ENCODE data around the gene VCPKMT. TPM values are rescaled to one million over a fixed set of nuclear protein-coding genes. Genes with fewer than 3 reads are reported as not detected.
"Not testable (repeated sequence)": the region's sequence is repeated elsewhere in the genome, so short reads cannot be mapped to it uniquely, and the experiment has no call there.

Gene VCPKMT
- polyA plus RNA-seq, 1 donor from 2014 or later = 36.4 TPM

GRCh38 chr14:50082784-50083466, 33.4 kb downstream of the VCPKMT start:
- Histone ChIP-seq H2AFZ (ENCODE audit: low read depth, low read length) (no peak overlapping the region), H3K36me3 (ENCODE audit: insufficient read depth, low read length) (no peaks in the 10 kb centered on the region), H3K4me3 (ENCODE audit: low read length) (no peak overlapping the region), H3K79me2 (replicated peaks; ENCODE audit: insufficient read depth, low read length) (no peaks in the 10 kb centered on the region), H4K20me1 (ENCODE audit: insufficient read depth) (no peaks in the 10 kb centered on the region), H3K27me3 (ENCODE audit: insufficient read depth, low read depth, low read length) (no peaks in the 10 kb centered on the region), H3K27ac (ENCODE audit: low read length) (no peak overlapping the region), H3F3A (ENCODE audit: insufficient read depth, low read length, poor library complexity, severe bottlenecking) (no peaks in the 10 kb centered on the region), H3K9me3 (ENCODE audit: low read length) (no peaks in the 10 kb centered on the region), H3K9ac (ENCODE audit: low read length) (no peak overlapping the region), H3K9me2 (ENCODE audit: insufficient read depth, low read length) (no peaks in the 10 kb centered on the region), H3K4me2 (ENCODE audit: low read length) (no peak overlapping the region)
- TF ChIP-seq CTCF (IDR thresholded peaks at IDR 0.05; ENCODE audit: poor library complexity, severe bottlenecking) (no peak), POLR2AphosphoS5 (IDR thresholded peaks at IDR 0.05) (no peak), TAF1 (IDR thresholded peaks at IDR 0.05; ENCODE audit: low read depth) (no peak), RAD21 (conservative IDR thresholded peaks at IDR 0.05) (no peak), EZH2 (IDR thresholded peaks at IDR 0.05; ENCODE audit: borderline replicate concordance, insufficient read depth, low read length, poor library complexity, severe bottlenecking) (no peak), MXI1 (conservative IDR thresholded peaks at IDR 0.05; ENCODE audit: poor library complexity, severe bottlenecking) (no peak)

GRCh38 chr14:50082308-50082742, 34.0 kb downstream of the VCPKMT start:
- TF ChIP-seq CTCF (IDR thresholded peaks at IDR 0.05; ENCODE audit: poor library complexity, severe bottlenecking) = no peak
- TF ChIP-seq REST (IDR thresholded peaks at IDR 0.05; ENCODE audit: borderline replicate concordance) = no peak
- TF ChIP-seq POLR2AphosphoS5 (IDR thresholded peaks at IDR 0.05) = no peak
- no peak for TF ChIP-seq MXI1 (conservative IDR thresholded peaks at IDR 0.05; ENCODE audit: poor library complexity, severe bottlenecking)
- no peak for TF ChIP-seq EP300 (conservative IDR thresholded peaks at IDR 0.05; ENCODE audit: poor library complexity, severe bottlenecking)
- TF ChIP-seq RAD21 (conservative IDR thresholded peaks at IDR 0.05) = no peak
- no peak for TF ChIP-seq SMC3 (conservative IDR thresholded peaks at IDR 0.05; ENCODE audit: poor library complexity)
- TF ChIP-seq EZH2 (IDR thresholded peaks at IDR 0.05; ENCODE audit: borderline replicate concordance, insufficient read depth, low read length, poor library complexity, severe bottlenecking) = no peak
- H3K9me3 ChIP-seq (ENCODE audit: low read length) = no peaks in the 10 kb centered on the region
- no peak overlapping the region for H3K4me3 ChIP-seq (ENCODE audit: low read length)
- H4K20me1 ChIP-seq (ENCODE audit: insufficient read depth) = no peaks in the 10 kb centered on the region
- no peaks in the 10 kb centered on the region for H3K79me2 ChIP-seq (replicated peaks; ENCODE audit: insufficient read depth, low read length)
- H3K4me2 ChIP-seq (ENCODE audit: low read length) = no peak overlapping the region
- no peaks in the 10 kb centered on the region for H3K9me2 ChIP-seq (ENCODE audit: insufficient read depth, low read length)
- no peaks in the 10 kb centered on the region for H3K27me3 ChIP-seq (ENCODE audit: insufficient read depth, low read depth, low read length)
- H3K27ac ChIP-seq (ENCODE audit: low read length) = no peak overlapping the region
- H3F3A ChIP-seq (ENCODE audit: insufficient read depth, low read length, poor library complexity, severe bottlenecking) = no peaks in the 10 kb centered on the region
- no peaks in the 10 kb centered on the region for H3K36me3 ChIP-seq (ENCODE audit: insufficient read depth, low read length)
- no peak overlapping the region for H3K9ac ChIP-seq (ENCODE audit: low read length)
- no peak overlapping the region for H2AFZ ChIP-seq (ENCODE audit: low read depth, low read length)

- H3K4me2 ChIP-seq (ENCODE audit: low read length); H2AFZ ChIP-seq (ENCODE audit: low read depth, low read length); H3K9ac ChIP-seq (ENCODE audit: low read length); H3K9me3 ChIP-seq (ENCODE audit: low read length); H3K4me3 ChIP-seq (ENCODE audit: low read length); H3K27ac ChIP-seq (ENCODE audit: low read length); H3K9me2 ChIP-seq (ENCODE audit: insufficient read depth, low read length); H3F3A ChIP-seq (ENCODE audit: insufficient read depth, low read length, poor library complexity, severe bottlenecking); H3K79me2 ChIP-seq (replicated peaks; ENCODE audit: insufficient read depth, low read length); H3K27me3 ChIP-seq (ENCODE audit: insufficient read depth, low read depth, low read length); H4K20me1 ChIP-seq (ENCODE audit: insufficient read depth); H3K36me3 ChIP-seq (ENCODE audit: insufficient read depth, low read length): not testable (repeated sequence)
These were observed 37.3 kb downstream of the VCPKMT start for GRCh38 chr14:50079103-50079502.

GRCh38 chr14:50073663-50074062, 42.7 kb downstream of the VCPKMT start:
- H3F3A ChIP-seq (ENCODE audit: insufficient read depth, low read length, poor library complexity, severe bottlenecking); H3K27me3 ChIP-seq (ENCODE audit: insufficient read depth, low read depth, low read length); H3K27ac ChIP-seq (ENCODE audit: low read length); H3K9me2 ChIP-seq (ENCODE audit: insufficient read depth, low read length); H4K20me1 ChIP-seq (ENCODE audit: insufficient read depth); H3K4me3 ChIP-seq (ENCODE audit: low read length); H3K9me3 ChIP-seq (ENCODE audit: low read length); H3K79me2 ChIP-seq (replicated peaks; ENCODE audit: insufficient read depth, low read length); H3K36me3 ChIP-seq (ENCODE audit: insufficient read depth, low read length); H2AFZ ChIP-seq (ENCODE audit: low read depth, low read length); H3K9ac ChIP-seq (ENCODE audit: low read length); H3K4me2 ChIP-seq (ENCODE audit: low read length): not testable (repeated sequence)
